Mononuclear cell (primary cell): ENCODE data around the gene UBE2F. TPM values are rescaled to one million over a fixed set of nuclear protein-coding genes. Genes with fewer than 3 reads are reported as not detected.

ENCODE experiments used
- H3K27me3 ChIP-seq: 2 replicates; pipeline ENCODE4 v1.6.0; 2011; ENCODE audit warnings: low read length, control low read depth; ENCODE audit not compliant: insufficient read depth
- H3K4me1 ChIP-seq: 2 replicates; pipeline ENCODE4 v1.5.1; 2011; ENCODE audit warnings: mild to moderate bottlenecking, low read length, control low read depth; ENCODE audit not compliant: insufficient read depth
- H3K4me3 ChIP-seq: 2 replicates; pipeline ENCODE4 v1.5.1; 2011; ENCODE audit warnings: mild to moderate bottlenecking, low read length, moderate library complexity
- H3K9me3 ChIP-seq: 2 replicates; pipeline ENCODE4 v1.5.1; 2011; ENCODE audit warnings: low read depth, mild to moderate bottlenecking, control low read depth, low read length
- total RNA-seq: library from RNA; depleted of rRNA; stranded (reverse); fragments of >200 nt; gene quantifications from one replicate; pipeline ENCODE4 v1.2.3, GENCODE V29; 2012

Gene UBE2F
- total RNA-seq, 1 donor = 80.8 TPM

DNA sequence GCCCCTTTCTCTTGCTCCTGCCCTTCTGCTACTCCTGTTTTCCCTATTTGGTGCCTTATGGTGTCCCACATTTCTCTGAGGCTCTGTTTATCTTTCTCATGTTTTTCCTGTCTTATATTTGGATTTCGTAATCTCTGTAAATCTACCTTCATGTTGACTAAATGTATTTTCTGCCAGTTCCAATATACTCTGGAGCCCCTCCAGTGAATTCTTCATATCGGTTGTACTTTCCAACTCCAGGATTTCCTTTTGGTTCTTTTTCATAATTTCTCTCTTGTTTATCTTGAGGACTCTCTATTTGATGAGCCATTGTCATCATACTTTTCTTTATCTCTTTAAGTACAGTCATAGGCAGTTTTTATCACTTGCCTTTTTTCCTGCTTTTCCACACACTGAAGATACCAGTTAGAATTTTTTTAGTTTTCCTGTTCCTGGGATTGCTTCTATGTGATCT lies 113.1 kb downstream of the UBE2F start:
- Histone ChIP-seq H3K27me3 (no peaks in the 10 kb centered on the region), H3K9me3 (no peaks in the 10 kb centered on the region), H3K4me3 (no peak overlapping the region), H3K4me1 (no peaks in the 10 kb centered on the region)

DNA sequence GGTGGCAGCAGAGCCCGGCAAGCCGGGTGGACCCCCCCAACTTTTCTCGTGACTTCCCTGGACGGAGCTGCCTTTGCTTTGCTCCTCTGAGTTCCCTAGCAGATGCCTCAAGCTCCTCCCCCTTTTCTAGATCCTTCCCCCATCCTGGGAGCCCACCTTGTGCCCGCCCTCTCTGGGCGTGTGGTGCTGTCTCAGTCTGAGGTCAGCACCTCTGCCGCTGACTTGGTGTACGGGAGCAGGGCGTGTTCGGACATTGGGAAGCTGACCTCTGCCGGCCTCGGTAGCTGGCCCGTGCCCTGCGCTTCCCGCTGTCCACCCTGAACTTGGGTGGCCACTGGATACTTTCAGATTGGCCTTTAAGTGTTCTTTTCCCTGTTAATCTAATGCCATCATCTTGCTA lies 113.7 kb downstream of the UBE2F start:
- Histone ChIP-seq H3K9me3 (no peaks in the 10 kb centered on the region), H3K4me3 (no peak overlapping the region), H3K27me3 (no peaks in the 10 kb centered on the region), H3K4me1 (no peaks in the 10 kb centered on the region)

DNA sequence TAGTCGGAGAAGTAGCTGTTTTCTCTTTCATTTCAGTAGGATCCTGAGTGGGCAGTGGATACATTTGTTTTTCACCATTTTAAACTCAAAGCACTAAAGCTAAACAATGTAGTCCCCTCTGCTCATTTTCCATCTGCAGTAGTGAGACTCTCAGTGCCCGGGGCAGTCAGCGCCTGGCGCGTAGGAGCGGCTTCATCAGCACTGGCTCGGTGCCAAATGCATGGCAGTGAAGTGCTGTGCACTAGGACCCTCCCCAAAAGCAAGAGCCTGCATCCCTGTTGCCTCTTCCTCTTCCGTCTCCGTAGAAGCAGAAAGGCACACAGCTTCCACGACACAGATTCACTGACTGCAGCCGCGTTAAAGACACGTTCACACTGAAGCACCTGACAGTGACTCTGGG lies 114.3 kb downstream of the UBE2F start:
- no peak overlapping the region for H3K4me3 ChIP-seq
- no peaks in the 10 kb centered on the region for H3K9me3 ChIP-seq
- no peaks in the 10 kb centered on the region for H3K27me3 ChIP-seq
- no peaks in the 10 kb centered on the region for H3K4me1 ChIP-seq

DNA sequence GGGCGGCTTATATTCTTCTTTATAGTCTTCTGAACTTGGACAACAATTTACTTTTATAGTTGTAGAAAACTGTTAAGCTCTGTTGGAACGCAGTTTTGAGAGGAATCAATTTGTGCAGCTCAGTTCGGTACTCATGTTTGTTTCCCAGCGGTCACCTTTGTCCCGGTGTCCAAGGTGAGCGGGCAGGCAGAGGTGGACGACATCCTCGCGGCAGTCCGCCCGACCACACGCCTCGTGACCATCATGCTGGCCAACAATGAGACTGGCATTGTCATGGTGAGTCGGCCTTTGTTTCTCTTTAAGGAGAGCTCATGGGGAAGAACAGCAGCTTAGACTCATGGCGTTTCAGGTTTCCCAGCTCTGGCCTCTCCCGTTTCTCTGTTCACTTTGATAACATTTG lies 114.7 kb downstream of the UBE2F start:
- Histone ChIP-seq H3K9me3 (no peaks in the 10 kb centered on the region), H3K27me3 (no peaks in the 10 kb centered on the region), H3K4me1 (no peaks in the 10 kb centered on the region), H3K4me3 (no peak overlapping the region)

DNA sequence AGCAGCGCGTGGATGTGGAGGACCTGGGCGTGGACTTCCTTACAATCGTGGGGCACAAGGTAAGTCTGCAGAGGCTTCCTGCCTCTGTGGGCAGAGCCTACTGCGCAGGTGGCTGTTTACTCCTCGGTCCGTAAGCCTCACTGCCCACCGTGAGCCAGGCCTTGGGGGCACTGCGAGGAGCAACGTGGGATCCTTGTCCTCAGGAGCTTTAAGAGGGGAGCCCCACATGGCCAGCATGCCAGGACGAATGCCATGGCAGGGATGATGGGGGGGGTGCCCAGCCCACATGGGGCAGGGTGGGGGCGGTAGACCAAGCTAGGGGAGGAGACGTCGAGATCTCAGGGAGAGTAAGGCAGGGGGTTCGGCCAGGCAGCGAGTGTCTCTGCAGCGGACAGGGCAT lies 115.3 kb downstream of the UBE2F start:
- Histone ChIP-seq H3K9me3 (no peaks in the 10 kb centered on the region), H3K4me1 (peaks cover 6% of the 10 kb centered on the region)

DNA sequence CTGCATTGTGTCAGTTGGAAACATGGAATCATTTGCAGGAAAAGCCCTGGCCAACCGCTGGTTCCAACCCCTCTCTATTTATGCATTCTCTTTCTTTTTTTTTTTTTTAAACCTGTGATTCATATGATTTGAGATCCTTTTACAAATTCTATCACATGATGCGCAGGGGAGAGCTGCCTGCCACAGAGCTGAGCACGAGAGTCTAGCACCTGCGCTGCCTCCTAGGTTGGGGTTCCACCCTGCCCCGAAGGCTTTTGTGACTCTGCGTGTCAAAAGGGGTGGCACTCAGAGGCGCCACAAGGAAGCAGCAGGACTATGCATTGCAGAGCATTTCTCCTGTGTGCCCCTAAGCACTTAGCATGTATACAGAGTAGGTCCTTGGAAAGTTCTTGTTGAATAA lies 116.0 kb downstream of the UBE2F start:
- Histone ChIP-seq H3K9me3 (no peaks in the 10 kb centered on the region), H3K27me3 (no peaks in the 10 kb centered on the region), H3K4me1 (peaks cover 12% of the 10 kb centered on the region), H3K4me3 (no peak overlapping the region)

More for the DNA sequence above, 115.3 kb downstream of the UBE2F start:
- Histone ChIP-seq H3K4me3 (no peak overlapping the region), H3K27me3 (no peaks in the 10 kb centered on the region)

DNA sequence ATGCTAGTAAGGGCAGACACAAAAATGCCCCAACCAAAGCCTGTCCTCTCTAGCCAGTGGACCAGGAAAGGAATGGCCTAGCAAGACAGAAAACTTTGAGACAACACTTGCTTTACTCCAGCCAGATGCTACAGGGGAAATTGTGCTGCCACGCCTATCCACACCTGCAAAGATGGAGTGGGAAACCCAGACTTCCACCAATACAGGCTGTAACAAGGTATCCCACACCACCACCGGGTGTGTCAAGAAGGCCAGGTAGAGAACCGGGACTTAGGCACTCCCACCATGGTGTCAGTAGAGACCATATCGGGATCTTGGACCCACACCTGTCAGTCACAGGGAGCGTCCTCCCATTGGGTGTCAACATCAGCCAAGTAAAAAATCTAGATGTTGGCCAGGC lies 117.1 kb downstream of the UBE2F start:
- Histone ChIP-seq H3K27me3 (no peaks in the 10 kb centered on the region), H3K4me3 (no peak overlapping the region), H3K4me1 (peaks cover 16% of the 10 kb centered on the region), H3K9me3 (no peaks in the 10 kb centered on the region)

DNA sequence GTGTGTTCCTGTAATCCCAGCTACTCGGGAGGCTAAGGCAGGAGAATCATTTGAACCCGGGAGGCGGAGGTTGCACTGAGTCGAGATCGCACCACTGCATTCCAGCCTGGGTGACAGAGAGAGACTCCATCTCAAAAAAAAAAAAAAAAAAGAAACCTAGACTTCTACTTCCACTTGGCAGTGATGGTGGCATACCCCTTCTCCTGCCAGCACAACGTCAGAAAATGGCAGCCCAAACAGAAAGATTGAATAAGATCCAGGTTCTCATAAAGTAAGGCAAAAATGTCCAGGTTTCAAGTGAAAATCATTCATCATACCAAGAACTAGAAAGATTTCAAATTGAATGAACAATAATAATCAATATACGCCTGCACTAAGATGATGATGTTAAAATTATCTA lies 117.9 kb downstream of the UBE2F start:
- Histone ChIP-seq H3K27me3 (no peaks in the 10 kb centered on the region), H3K4me3 (no peak overlapping the region), H3K9me3 (no peaks in the 10 kb centered on the region), H3K4me1 (peaks cover 16% of the 10 kb centered on the region)

DNA sequence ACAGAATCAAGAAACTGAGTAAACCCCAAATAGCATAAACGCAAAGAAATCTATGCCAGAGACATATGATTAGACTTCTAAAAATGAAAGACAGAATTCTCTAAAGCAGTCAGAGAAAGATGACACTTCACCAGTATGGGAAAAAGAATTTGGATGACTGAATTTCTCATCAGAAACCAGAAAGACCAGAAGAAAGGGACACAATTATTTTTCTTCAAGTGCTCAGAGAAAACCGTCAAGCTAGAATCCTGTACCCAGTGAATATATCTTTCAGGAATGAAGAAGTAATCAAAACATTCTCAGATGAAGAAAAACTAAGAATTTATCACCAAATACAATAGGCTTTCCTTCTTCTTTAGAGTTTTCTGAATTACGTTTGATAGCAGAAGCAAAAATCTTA lies 119.1 kb downstream of the UBE2F start:
- no peak overlapping the region for H3K4me3 ChIP-seq
- no peaks in the 10 kb centered on the region for H3K9me3 ChIP-seq
- H3K4me1 ChIP-seq = peaks cover 16% of the 10 kb centered on the region
- no peaks in the 10 kb centered on the region for H3K27me3 ChIP-seq

DNA sequence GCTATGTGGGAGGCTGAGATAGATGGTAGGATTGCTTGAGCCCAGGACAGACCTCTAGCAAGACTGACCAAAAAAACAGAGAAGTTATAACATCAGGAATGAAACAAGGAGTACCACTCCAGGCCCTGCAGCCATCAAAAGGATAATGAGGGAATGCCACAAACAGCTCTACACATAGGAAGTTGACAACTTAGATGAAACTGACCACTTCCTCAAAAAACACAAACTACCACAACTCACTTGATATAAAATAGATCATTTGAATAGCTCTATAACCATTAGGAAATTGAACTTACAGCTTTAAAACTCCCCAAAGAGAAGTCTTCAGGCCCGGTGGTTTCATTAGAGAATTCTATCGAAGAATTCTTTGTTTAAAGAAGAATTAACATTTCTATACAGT lies 120.4 kb downstream of the UBE2F start:
- H3K9me3 ChIP-seq = no peaks in the 10 kb centered on the region
- no peak overlapping the region for H3K4me3 ChIP-seq
- H3K4me1 ChIP-seq = peaks cover 16% of the 10 kb centered on the region
- no peaks in the 10 kb centered on the region for H3K27me3 ChIP-seq

DNA sequence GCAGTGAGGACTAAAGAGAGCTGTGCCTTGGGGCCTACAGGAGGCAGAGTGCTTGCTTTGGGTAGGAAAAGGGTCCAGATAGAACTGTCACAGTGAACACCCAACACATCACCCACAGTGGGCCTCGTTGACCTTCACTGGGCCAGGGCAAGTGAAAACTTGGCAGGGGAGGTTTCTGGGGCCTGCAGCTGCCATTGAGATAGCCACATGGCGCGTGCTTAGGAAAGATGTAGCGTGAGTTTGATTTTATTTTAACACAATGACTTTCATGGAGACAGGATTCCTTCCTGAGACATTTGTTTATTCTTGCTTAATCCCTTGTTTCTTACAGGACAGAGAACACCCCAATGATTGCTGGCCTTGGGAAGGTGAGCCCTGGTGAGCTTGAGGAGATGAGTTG lies 124.1 kb downstream of the UBE2F start:
- Histone ChIP-seq H3K4me3 (no peak overlapping the region), H3K9me3 (no peaks in the 10 kb centered on the region), H3K27me3 (no peaks in the 10 kb centered on the region), H3K4me1 (peaks cover 16% of the 10 kb centered on the region)

DNA sequence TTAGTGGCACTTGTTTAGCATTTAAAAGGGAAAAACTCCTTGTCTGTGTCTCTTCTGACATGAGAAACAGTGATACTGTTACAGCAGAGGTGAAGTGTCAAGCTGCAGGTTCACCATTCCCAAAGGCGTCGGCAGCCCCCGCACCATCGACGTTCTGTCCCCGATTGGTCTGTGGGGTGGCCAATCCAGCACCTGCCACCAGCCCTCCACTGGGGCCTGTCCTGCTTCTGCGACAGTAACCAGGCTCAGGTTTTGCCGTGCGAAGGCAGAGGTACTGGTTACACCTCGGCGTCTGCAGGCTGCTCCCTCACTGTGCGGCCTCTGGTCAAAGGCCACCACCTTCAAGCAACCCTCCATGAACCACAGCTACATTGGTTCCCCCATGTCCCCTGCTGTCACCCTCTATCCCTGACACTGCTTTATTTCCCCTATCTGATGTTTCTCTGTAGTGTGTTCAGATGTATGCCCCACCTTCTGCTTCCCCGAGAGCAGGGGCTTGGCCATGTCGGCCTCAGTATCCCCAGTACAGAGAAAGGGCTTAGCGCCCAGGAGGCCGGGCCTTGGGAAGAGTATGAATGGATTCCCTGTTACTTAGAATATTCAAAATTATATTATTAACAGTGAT lies 124.7 kb downstream of the UBE2F start:
- H3K4me1 ChIP-seq = peaks cover 16% of the 10 kb centered on the region
- H3K27me3 ChIP-seq = no peaks in the 10 kb centered on the region
- no peak overlapping the region for H3K4me3 ChIP-seq
- no peaks in the 10 kb centered on the region for H3K9me3 ChIP-seq

Other genes with a start within 250 kb of the UBE2F start
- gene RBM44, start 168.2 kb upstream of the UBE2F start, total RNA-seq = 3.5 TPM
- gene RAMP1, start 107.4 kb upstream of the UBE2F start, total RNA-seq = 2.1 TPM
- gene SCLY, start 94.0 kb downstream of the UBE2F start, total RNA-seq = 4.6 TPM
- 0.10 TPM for gene ESPNL, start 133.3 kb downstream of the UBE2F start, total RNA-seq
- not detected for gene KLHL30, start 171.7 kb downstream of the UBE2F start, total RNA-seq
- gene ERFE, start 192.0 kb downstream of the UBE2F start, total RNA-seq = 0.10 TPM
- 66.5 TPM for gene ILKAP, start 236.7 kb downstream of the UBE2F start, total RNA-seq